GM12878 (cell line): ENCODE data around the gene FLT3LG. TPM values are rescaled to one million over a fixed set of nuclear protein-coding genes. Genes with fewer than 3 reads are reported as not detected.

Experiments used
- BCLAF1 ChIP-seq: fragments of 450-650 bp; IDR thresholded peaks from 2 replicates; pipeline ENCODE4 v1.6.1; 2017; ENCODE audit warnings: antibody characterized with exemption, mild to moderate bottlenecking, moderate library complexity
- GATAD2B ChIP-seq: fragments of 450-650 bp; conservative IDR thresholded peaks from 2 replicates; pipeline ENCODE4 v1.6.1; 2017; ENCODE audit warnings: low read depth, mild to moderate bottlenecking, moderate library complexity
- KDM1A ChIP-seq: fragments of 200-600 bp; sonication (generic); IDR thresholded peaks from 2 replicates; pipeline ENCODE4 v1.6.1; 2016; ENCODE audit warnings: borderline replicate concordance
- KLF5 ChIP-seq: fragments of 450-650 bp; IDR thresholded peaks from 2 replicates; pipeline ENCODE4 v1.6.1; 2014; ENCODE audit warnings: mild to moderate bottlenecking; ENCODE audit not compliant: partially characterized antibody
- MEF2B ChIP-seq: fragments of 450-650 bp; IDR thresholded peaks from 2 replicates; pipeline ENCODE4 v1.6.1; 2018; ENCODE audit warnings: mild to moderate bottlenecking, moderate library complexity; ENCODE audit not compliant: partially characterized antibody, poor library complexity, severe bottlenecking
- PAX8 ChIP-seq: fragments of 450-650 bp; IDR thresholded peaks from 2 replicates; pipeline ENCODE4 v1.6.1; 2017; ENCODE audit warnings: mild to moderate bottlenecking, moderate library complexity
- SMARCA5 ChIP-seq: fragments of 450-650 bp; IDR thresholded peaks from 2 replicates; pipeline ENCODE4 v1.6.1; 2017; ENCODE audit warnings: mild to moderate bottlenecking
- STAT3 ChIP-seq: IDR thresholded peaks from 2 replicates; pipeline ENCODE4 v1.6.1; 2011; ENCODE audit warnings: low read depth, low read length, improper control_type of control experiment
- TCF12 ChIP-seq: IDR thresholded peaks from 2 replicates; pipeline ENCODE4 v1.6.1; 2011; ENCODE audit warnings: low read depth, mild to moderate bottlenecking, low read length
- YY1 ChIP-seq: IDR thresholded peaks from 2 replicates; pipeline ENCODE4 v1.6.1; 2011; ENCODE audit warnings: low read depth, mild to moderate bottlenecking, low read length
- ZNF207 ChIP-seq: fragments of 450-650 bp; IDR thresholded peaks from 2 replicates; pipeline ENCODE4 v1.6.1; 2014; ENCODE audit warnings: antibody characterized with exemption, mild to moderate bottlenecking, borderline replicate concordance
- ZNF687 ChIP-seq: fragments of 450-650 bp; IDR thresholded peaks from 2 replicates; pipeline ENCODE4 v1.6.1; 2017; ENCODE audit warnings: mild to moderate bottlenecking, moderate library complexity
- polyA plus RNA-seq, 11 experiments: library from polyadenylated mRNA; depleted of rRNA in 4 of 11; unstranded in 6 of 11; stranded (reverse) in 5 of 11; fragments of >200 nt; fragmentation: Nextera tagmentation in 4 of 11; fragmentation: Illumina TruSeq in 1 of 11; extraction: Ambion mirVana in 4 of 11; extraction: Trizol in 1 of 11; gene quantifications; 1 replicate in 1 of 11; 2 replicates in 10 of 11; pipeline versions ENCODE4 v1.2.1 to v1.2.3, GENCODE V29; 2011 to 2016; ENCODE audit warnings: inconsistent platforms in 2 of 11, missing spikeins in 2 of 11, low read depth in 1 of 11
- total RNA-seq, 4 experiments: library from RNA; depleted of rRNA in 3 of 4; stranded (reverse); fragments of >200 nt in 3 of 4; fragmentation: Illumina TruSeq in 1 of 4; extraction: Trizol in 1 of 4; gene quantifications; 2 replicates each; pipeline versions ENCODE4 v1.2.1 to v1.2.3, GENCODE V29; 2013 to 2021
- TF ChIP-seq, protein P1 (sequence below): IDR thresholded peaks from 2 replicates; pipeline ENCODE4 v1.6.1; 2012; ENCODE audit warnings: low read depth, low read length, improper control_type of control experiment
- TF ChIP-seq, protein P2 (sequence below): fragments of 450-650 bp; IDR thresholded peaks from 2 replicates; pipeline ENCODE4 v1.6.1; 2018; ENCODE audit warnings: borderline replicate concordance, mild to moderate bottlenecking; ENCODE audit not compliant: partially characterized antibody

Gene FLT3LG
- total and polyA plus RNA-seq, 10 of the 15 experiments (the other 5 are each of a cell fraction or from before 2014, with no cell fraction given): 0.68 to 13.1 (median 4.3) TPM

DNA sequence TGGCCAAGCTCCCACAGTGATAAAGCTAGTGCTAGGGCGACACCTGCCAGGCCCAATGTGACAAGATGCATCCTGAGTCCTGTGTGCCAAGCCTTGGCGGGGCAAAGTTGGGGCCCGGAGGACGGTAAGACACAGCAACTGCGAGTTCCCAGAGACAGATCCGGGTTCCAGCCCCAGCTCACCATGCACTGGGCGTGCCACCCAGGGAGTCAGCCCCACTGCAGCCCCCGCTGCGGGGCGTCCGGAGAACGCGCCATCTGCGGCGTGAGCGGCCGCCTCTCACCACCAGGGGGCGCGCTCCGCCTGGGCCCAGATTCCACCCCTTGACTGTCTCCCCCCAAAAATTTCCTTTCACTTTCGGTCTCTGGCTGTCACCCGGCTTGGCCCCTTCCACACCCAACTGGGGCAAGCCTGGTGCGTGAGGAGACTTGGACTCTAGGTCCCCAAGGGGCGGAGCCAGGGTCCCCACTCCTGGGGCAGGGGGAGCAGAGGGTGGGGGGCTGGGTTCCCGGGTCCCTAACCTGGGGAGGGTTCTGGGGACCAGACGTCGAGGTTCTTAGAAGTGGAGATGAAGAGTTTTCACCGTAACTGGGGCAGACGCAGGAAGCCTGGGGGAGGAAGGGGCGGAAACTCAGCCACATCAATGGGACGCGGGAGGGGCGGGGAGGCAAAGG is at the start of gene FLT3LG (continued):
- TF ChIP-seq BCLAF1 (no peak), GATAD2B (peak; percentile 76), ZNF207 (peak; percentile 87; the same call in 1 of the 2 replicates), SMARCA5 (peak; percentile 87; the same call in 1 of the 2 replicates), PAX8 (no peak), ZNF687 (no peak), KDM1A (no peak), KLF5 (no peak), TCF12 (no peak), MEF2B (peak; percentile 69), STAT3 (no peak), YY1 (peak; percentile 86)
- TF ChIP-seq, protein P1, sequence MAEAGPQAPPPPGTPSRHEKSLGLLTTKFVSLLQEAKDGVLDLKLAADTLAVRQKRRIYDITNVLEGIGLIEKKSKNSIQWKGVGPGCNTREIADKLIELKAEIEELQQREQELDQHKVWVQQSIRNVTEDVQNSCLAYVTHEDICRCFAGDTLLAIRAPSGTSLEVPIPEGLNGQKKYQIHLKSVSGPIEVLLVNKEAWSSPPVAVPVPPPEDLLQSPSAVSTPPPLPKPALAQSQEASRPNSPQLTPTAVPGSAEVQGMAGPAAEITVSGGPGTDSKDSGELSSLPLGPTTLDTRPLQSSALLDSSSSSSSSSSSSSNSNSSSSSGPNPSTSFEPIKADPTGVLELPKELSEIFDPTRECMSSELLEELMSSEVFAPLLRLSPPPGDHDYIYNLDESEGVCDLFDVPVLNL: no peak; the same call in 1 of the 2 replicates
- TF ChIP-seq, protein P2, sequence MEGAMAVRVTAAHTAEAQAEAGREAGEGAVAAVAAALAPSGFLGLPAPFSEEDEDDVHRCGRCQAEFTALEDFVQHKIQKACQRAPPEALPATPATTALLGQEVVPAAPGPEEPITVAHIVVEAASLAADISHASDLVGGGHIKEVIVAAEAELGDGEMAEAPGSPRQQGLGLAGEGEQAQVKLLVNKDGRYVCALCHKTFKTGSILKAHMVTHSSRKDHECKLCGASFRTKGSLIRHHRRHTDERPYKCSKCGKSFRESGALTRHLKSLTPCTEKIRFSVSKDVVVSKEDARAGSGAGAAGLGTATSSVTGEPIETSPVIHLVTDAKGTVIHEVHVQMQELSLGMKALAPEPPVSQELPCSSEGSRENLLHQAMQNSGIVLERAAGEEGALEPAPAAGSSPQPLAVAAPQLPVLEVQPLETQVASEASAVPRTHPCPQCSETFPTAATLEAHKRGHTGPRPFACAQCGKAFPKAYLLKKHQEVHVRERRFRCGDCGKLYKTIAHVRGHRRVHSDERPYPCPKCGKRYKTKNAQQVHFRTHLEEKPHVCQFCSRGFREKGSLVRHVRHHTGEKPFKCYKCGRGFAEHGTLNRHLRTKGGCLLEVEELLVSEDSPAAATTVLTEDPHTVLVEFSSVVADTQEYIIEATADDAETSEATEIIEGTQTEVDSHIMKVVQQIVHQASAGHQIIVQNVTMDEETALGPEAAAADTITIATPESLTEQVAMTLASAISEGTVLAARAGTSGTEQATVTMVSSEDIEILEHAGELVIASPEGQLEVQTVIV: no peak
